ENCODE measurements around the gene DAB2IP. TPM values are rescaled to one million over a fixed set of nuclear protein-coding genes. Genes with fewer than 3 reads are reported as not detected.

DAB2IP gene
- total RNA-seq, 1 donor from 2014 or later = 38.0 TPM

- TF ChIP-seq, protein P1, sequence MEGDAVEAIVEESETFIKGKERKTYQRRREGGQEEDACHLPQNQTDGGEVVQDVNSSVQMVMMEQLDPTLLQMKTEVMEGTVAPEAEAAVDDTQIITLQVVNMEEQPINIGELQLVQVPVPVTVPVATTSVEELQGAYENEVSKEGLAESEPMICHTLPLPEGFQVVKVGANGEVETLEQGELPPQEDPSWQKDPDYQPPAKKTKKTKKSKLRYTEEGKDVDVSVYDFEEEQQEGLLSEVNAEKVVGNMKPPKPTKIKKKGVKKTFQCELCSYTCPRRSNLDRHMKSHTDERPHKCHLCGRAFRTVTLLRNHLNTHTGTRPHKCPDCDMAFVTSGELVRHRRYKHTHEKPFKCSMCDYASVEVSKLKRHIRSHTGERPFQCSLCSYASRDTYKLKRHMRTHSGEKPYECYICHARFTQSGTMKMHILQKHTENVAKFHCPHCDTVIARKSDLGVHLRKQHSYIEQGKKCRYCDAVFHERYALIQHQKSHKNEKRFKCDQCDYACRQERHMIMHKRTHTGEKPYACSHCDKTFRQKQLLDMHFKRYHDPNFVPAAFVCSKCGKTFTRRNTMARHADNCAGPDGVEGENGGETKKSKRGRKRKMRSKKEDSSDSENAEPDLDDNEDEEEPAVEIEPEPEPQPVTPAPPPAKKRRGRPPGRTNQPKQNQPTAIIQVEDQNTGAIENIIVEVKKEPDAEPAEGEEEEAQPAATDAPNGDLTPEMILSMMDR (IDR thresholded peaks at IDR 0.05; ENCODE audit: insufficient read depth, low read length, poor library complexity, severe bottlenecking) = no peak
- DNase-seq (ENCODE audit: low read depth) = no peak
- H3K36me3 ChIP-seq (ENCODE audit: control insufficient read depth, insufficient read depth, low read length) = no peaks in the 10 kb centered on the region
- no peak overlapping the region for H3K4me3 ChIP-seq (ENCODE audit: low read depth, low read length)
- H3K27me3 ChIP-seq (ENCODE audit: control insufficient read depth, insufficient read depth, low read length) = no peaks in the 10 kb centered on the region
Observed at GRCh38 chr9:121638901-121639592, 12.4 kb upstream of the DAB2IP start.

GRCh38 chr9:121639619-121640018 lies 11.8 kb upstream of the DAB2IP start:
- Histone ChIP-seq H3K27me3 (ENCODE audit: control insufficient read depth, insufficient read depth, low read length) (no peaks in the 10 kb centered on the region), H3K36me3 (ENCODE audit: control insufficient read depth, insufficient read depth, low read length) (no peaks in the 10 kb centered on the region), H3K4me3 (ENCODE audit: low read depth, low read length) (no peak overlapping the region)
- TF ChIP-seq, protein P1 (IDR thresholded peaks at IDR 0.05; ENCODE audit: insufficient read depth, low read length, poor library complexity, severe bottlenecking) = no peak
- DNase-seq (ENCODE audit: low read depth) = no peak

- TF ChIP-seq, protein P1 (IDR thresholded peaks at IDR 0.05; ENCODE audit: insufficient read depth, low read length, poor library complexity, severe bottlenecking) = peak; percentile 64
- DNase-seq (ENCODE audit: low read depth) = no peak
- H3K4me3 ChIP-seq (ENCODE audit: low read depth, low read length) = no peak overlapping the region
- H3K27me3 ChIP-seq (ENCODE audit: control insufficient read depth, insufficient read depth, low read length) = no peaks in the 10 kb centered on the region
- no peaks in the 10 kb centered on the region for H3K36me3 ChIP-seq (ENCODE audit: control insufficient read depth, insufficient read depth, low read length)
Observed at GRCh38 chr9:121640076-121640475, 11.4 kb upstream of the DAB2IP start.

- no peak for DNase-seq (ENCODE audit: low read depth)
- H3K4me3 ChIP-seq (ENCODE audit: low read depth, low read length) = no peak overlapping the region
- H3K27me3 ChIP-seq (ENCODE audit: control insufficient read depth, insufficient read depth, low read length) = no peaks in the 10 kb centered on the region
- TF ChIP-seq, protein P1 (IDR thresholded peaks at IDR 0.05; ENCODE audit: insufficient read depth, low read length, poor library complexity, severe bottlenecking) = no peak
- H3K36me3 ChIP-seq (ENCODE audit: control insufficient read depth, insufficient read depth, low read length) = no peaks in the 10 kb centered on the region
Observed at GRCh38 chr9:121640491-121641223, 10.8 kb upstream of the DAB2IP start.

GRCh38 chr9:121641224-121641611 lies 10.2 kb upstream of the DAB2IP start:
- TF ChIP-seq, protein P1 (IDR thresholded peaks at IDR 0.05; ENCODE audit: insufficient read depth, low read length, poor library complexity, severe bottlenecking) = no peak
- DNase-seq (ENCODE audit: low read depth) = no peak
- H3K36me3 ChIP-seq (ENCODE audit: control insufficient read depth, insufficient read depth, low read length) = no peaks in the 10 kb centered on the region
- H3K27me3 ChIP-seq (ENCODE audit: control insufficient read depth, insufficient read depth, low read length) = no peaks in the 10 kb centered on the region
- no peak overlapping the region for H3K4me3 ChIP-seq (ENCODE audit: low read depth, low read length)
